Muscle of leg (tissue), 11 donors: ENCODE results near the gene RPRML. TPM values are rescaled to one million over a fixed set of nuclear protein-coding genes. Genes with fewer than 3 reads are reported as not detected.

ENCODE experiments used
- DNase-seq: peaks from one replicate; pipeline ENCODE4 v3.0.0; 2013
- H3K27ac ChIP-seq: one replicate; pipeline ENCODE4 v1.5.1; 2013; ENCODE audit warnings: mild to moderate bottlenecking, low read length, control low read depth
- H3K27me3 ChIP-seq: one replicate; pipeline ENCODE4 v1.6.1; 2013; ENCODE audit warnings: low read length; ENCODE audit not compliant: control insufficient read depth, insufficient read depth
- H3K36me3 ChIP-seq: one replicate; pipeline ENCODE4 v1.6.1; 2013; ENCODE audit warnings: low read length; ENCODE audit not compliant: control insufficient read depth, insufficient read depth
- H3K4me1 ChIP-seq: one replicate; pipeline ENCODE4 v1.6.1; 2013; ENCODE audit warnings: low read length; ENCODE audit not compliant: control insufficient read depth, insufficient read depth
- H3K4me3 ChIP-seq: one replicate; pipeline ENCODE4 v1.5.1; 2013; ENCODE audit warnings: low read length, control low read depth
- H3K9me3 ChIP-seq: replicated peaks from 2 replicates; pipeline ENCODE4 v1.6.1; 2013; ENCODE audit warnings: low read depth, low read length; ENCODE audit not compliant: control insufficient read depth
- WGBS: methylation state at CpG from one replicate; pipeline ENCODE4 v1.1.5; 2013; ENCODE audit warnings: missing lambda C conversion rate; ENCODE audit not compliant: insufficient coverage; 5-methylcytosine and 5-hydroxymethylcytosine counted together
- polyA plus RNA-seq, 8 donors: library from polyadenylated mRNA; unstranded; fragments of 120-200 nt; gene quantifications; one replicate each; pipeline versions ENCODE4 v1.2.1 to v1.2.3, GENCODE V29; 2013; ENCODE audit warnings: inconsistent platforms in 1 of 8, low replicate concordance in 1 of 8; ENCODE audit not compliant: insufficient read length in 8 of 8, insufficient read depth in 1 of 8
- total RNA-seq: library from RNA; stranded (reverse); fragments of 120-200 nt; gene quantifications from one replicate; pipeline ENCODE4 v1.2.4, GENCODE V29; 2013

Gene RPRML
- total and polyA plus RNA-seq, 9 donors = 0.09 to 0.46 (median 0.30) TPM; not detected in 1

GRCh38 chr17:46977348-46977747, 1.7 kb downstream of the RPRML start:
- peaks cover 52% of the 10 kb centered on the region for H3K27me3 ChIP-seq
- no peak overlapping the region for H3K27ac ChIP-seq
- no peaks in the 10 kb centered on the region for H3K36me3 ChIP-seq
- H3K9me3 ChIP-seq = no peaks in the 10 kb centered on the region
- WGBS = 0% methylated on average over 1 of the region's 7 CpGs
- H3K4me3 ChIP-seq = no peak overlapping the region
- DNase-seq = peak; percentile 33
- H3K4me1 ChIP-seq = peaks cover 16% of the 10 kb centered on the region

- WGBS = 56% methylated on average over 6 of the region's 14 CpGs
- Histone ChIP-seq H3K27me3 (peaks cover 50% of the 10 kb centered on the region), H3K27ac (no peak overlapping the region), H3K36me3 (no peaks in the 10 kb centered on the region), H3K4me1 (peaks cover 16% of the 10 kb centered on the region), H3K4me3 (no peak overlapping the region), H3K9me3 (no peaks in the 10 kb centered on the region)
- DNase-seq = no peak
Observed at GRCh38 chr17:46976626-46977270, 2.3 kb downstream of the RPRML start.

GRCh38 chr17:46975287-46975686, 3.8 kb downstream of the RPRML start:
- H3K4me1 ChIP-seq = peaks cover 16% of the 10 kb centered on the region
- H3K9me3 ChIP-seq = no peaks in the 10 kb centered on the region
- peaks cover 42% of the 10 kb centered on the region for H3K27me3 ChIP-seq
- H3K36me3 ChIP-seq = no peaks in the 10 kb centered on the region
- no peak overlapping the region for H3K4me3 ChIP-seq
- 37% methylated on average over 3 of the region's 4 CpGs for whole genome bisulfite sequencing
- no peak for DNase-seq
- no peak overlapping the region for H3K27ac ChIP-seq

GRCh38 chr17:46974086-46974485, 5.0 kb downstream of the RPRML start:
- H3K27me3 ChIP-seq = peaks cover 38% of the 10 kb centered on the region
- H3K27ac ChIP-seq = no peak overlapping the region
- H3K4me3 ChIP-seq = no peak overlapping the region
- no peaks in the 10 kb centered on the region for H3K9me3 ChIP-seq
- WGBS = no CpG with 5 or more reads among the region's 11 CpGs
- no peak for DNase-seq
- no peaks in the 10 kb centered on the region for H3K36me3 ChIP-seq
- H3K4me1 ChIP-seq = peaks cover 13% of the 10 kb centered on the region

- no peak overlapping the region for H3K4me3 ChIP-seq
- WGBS = 45% methylated on average over 6 of the region's 6 CpGs
- H3K9me3 ChIP-seq = no peaks in the 10 kb centered on the region
- no peak for DNase-seq
- H3K36me3 ChIP-seq = no peaks in the 10 kb centered on the region
- H3K4me1 ChIP-seq = peaks cover under 1% of the 10 kb centered on the region
- peaks cover 22% of the 10 kb centered on the region for H3K27me3 ChIP-seq
- H3K27ac ChIP-seq = no peak overlapping the region
Observed at GRCh38 chr17:46972346-46972745, 6.7 kb downstream of the RPRML start.

GRCh38 chr17:46971647-46972300, 7.3 kb downstream of the RPRML start:
- no peaks in the 10 kb centered on the region for H3K4me1 ChIP-seq
- H3K27me3 ChIP-seq = peaks cover 16% of the 10 kb centered on the region
- no peak overlapping the region for H3K4me3 ChIP-seq
- 86% methylated on average over 2 of the region's 10 CpGs for WGBS
- H3K27ac ChIP-seq = no peak overlapping the region
- H3K9me3 ChIP-seq = no peaks in the 10 kb centered on the region
- DNase-seq = no peak
- no peaks in the 10 kb centered on the region for H3K36me3 ChIP-seq

- H3K4me1 ChIP-seq = no peaks in the 10 kb centered on the region
Observed at GRCh38 chr17:46968896-46969295, 10.2 kb downstream of the RPRML start.

GRCh38 chr17:46968224-46968834, 10.7 kb downstream of the RPRML start:
- WGBS = 76% methylated on average over 4 of the region's 6 CpGs

More at GRCh38 chr17:46968896-46969295, 10.2 kb downstream of the RPRML start:
- no peak for DNase-seq
- 81% methylated on average over 8 of the region's 8 CpGs for WGBS
- Histone ChIP-seq H3K9me3 (no peaks in the 10 kb centered on the region), H3K27me3 (peaks cover 4% of the 10 kb centered on the region), H3K36me3 (no peaks in the 10 kb centered on the region), H3K4me3 (no peak overlapping the region), H3K27ac (no peak overlapping the region)

GRCh38 chr17:46964315-46965265, 14.5 kb downstream of the RPRML start:
- H3K27me3 ChIP-seq = no peaks in the 10 kb centered on the region
- no peaks in the 10 kb centered on the region for H3K36me3 ChIP-seq
- no peak for DNase-seq
- H3K4me1 ChIP-seq = no peaks in the 10 kb centered on the region
- no peaks in the 10 kb centered on the region for H3K9me3 ChIP-seq
- no peak overlapping the region for H3K4me3 ChIP-seq
- 64% methylated on average over 7 of the region's 9 CpGs for WGBS
- H3K27ac ChIP-seq = no peak overlapping the region

More at GRCh38 chr17:46968224-46968834, 10.7 kb downstream of the RPRML start:
- Histone ChIP-seq H3K27me3 (peaks cover 2% of the 10 kb centered on the region), H3K9me3 (no peaks in the 10 kb centered on the region), H3K27ac (no peak overlapping the region), H3K36me3 (no peaks in the 10 kb centered on the region), H3K4me3 (no peak overlapping the region), H3K4me1 (no peaks in the 10 kb centered on the region)
- no peak for DNase-seq
